ENCODE measurements around the gene PLCL2.

DNA sequence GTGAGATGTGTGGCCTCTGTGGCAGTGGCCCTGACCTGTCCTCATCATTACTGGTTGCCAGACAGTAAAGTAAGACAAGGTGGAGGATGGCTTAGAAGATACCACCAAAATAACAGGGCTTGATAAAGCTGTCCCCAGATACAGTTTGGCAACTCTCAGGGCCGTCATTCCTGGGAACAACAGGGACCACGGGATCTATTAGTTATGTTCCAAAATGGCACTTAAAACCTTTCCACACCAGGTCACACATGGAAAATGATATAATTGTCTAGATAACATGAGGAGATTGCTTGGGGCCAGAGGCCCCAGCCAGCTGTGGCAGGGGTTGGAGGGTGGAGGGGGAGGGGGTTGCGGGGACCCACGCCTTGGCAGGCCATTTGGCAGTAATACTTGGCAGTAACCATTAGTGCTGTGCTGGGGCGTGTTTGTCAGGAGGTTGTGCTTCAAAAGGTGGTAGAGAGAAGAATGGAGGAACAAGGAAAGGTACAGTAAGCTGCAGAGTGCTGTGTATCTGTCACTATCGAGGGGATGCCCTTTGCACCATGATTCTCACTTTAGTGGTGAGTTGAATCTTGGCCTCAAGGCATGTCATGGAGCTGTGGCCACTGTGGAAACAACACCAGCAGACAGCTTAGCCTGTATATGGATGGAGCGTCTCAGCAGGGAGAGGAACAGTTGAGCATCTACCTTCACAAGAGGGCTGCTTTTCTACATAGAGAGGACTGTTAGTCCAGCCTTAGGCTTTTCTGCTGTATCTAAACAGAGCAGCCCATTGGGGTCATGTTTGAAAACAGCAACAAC, 14.0 kb downstream of the PLCL2 start:
- TF ChIP-seq POLR2A (IDR thresholded peaks at IDR 0.05; ENCODE audit: extremely low read depth, insufficient read length) (no peak), MYC (IDR thresholded peaks at IDR 0.05; ENCODE audit: low read depth, low read length) (no peak)
- TF ChIP-seq, protein P1, sequence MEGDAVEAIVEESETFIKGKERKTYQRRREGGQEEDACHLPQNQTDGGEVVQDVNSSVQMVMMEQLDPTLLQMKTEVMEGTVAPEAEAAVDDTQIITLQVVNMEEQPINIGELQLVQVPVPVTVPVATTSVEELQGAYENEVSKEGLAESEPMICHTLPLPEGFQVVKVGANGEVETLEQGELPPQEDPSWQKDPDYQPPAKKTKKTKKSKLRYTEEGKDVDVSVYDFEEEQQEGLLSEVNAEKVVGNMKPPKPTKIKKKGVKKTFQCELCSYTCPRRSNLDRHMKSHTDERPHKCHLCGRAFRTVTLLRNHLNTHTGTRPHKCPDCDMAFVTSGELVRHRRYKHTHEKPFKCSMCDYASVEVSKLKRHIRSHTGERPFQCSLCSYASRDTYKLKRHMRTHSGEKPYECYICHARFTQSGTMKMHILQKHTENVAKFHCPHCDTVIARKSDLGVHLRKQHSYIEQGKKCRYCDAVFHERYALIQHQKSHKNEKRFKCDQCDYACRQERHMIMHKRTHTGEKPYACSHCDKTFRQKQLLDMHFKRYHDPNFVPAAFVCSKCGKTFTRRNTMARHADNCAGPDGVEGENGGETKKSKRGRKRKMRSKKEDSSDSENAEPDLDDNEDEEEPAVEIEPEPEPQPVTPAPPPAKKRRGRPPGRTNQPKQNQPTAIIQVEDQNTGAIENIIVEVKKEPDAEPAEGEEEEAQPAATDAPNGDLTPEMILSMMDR (IDR thresholded peaks at IDR 0.05; ENCODE audit: low read depth, low read length): no peak
- TF ChIP-seq, protein P2, sequence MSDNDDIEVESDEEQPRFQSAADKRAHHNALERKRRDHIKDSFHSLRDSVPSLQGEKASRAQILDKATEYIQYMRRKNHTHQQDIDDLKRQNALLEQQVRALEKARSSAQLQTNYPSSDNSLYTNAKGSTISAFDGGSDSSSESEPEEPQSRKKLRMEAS (IDR thresholded peaks at IDR 0.05; ENCODE audit: low read depth, low read length): no peak

Data from NB4 (cell line).